T-helper 22 cell (primary cell): ENCODE results near the gene HDAC4.

Source experiments
- DNase-seq: peaks from one replicate; pipeline ENCODE4 v3.0.0-alpha.2; 2020; ENCODE audit warnings: low read depth

The HDAC4 gene

GRCh38 chr2:239236808-239237205, 164.0 kb downstream of the HDAC4 start:
- no peak for DNase-seq

- DNase-seq, result no peak
These were observed 164.6 kb downstream of the HDAC4 start for GRCh38 chr2:239236043-239236807.

GRCh38 chr2:239235311-239235710, 165.5 kb downstream of the HDAC4 start:
- no peak for DNase-seq

GRCh38 chr2:239234191-239235175, 166.3 kb downstream of the HDAC4 start:
- DNase-seq, result no peak

GRCh38 chr2:239233576-239233975, 167.2 kb downstream of the HDAC4 start:
- no peak for DNase-seq

GRCh38 chr2:239232195-239232578, 168.6 kb downstream of the HDAC4 start:
- DNase-seq, result no peak

- no peak for DNase-seq
These were observed 169.3 kb downstream of the HDAC4 start for GRCh38 chr2:239231231-239232194.

- DNase-seq, result no peak
These were observed 170.3 kb downstream of the HDAC4 start for GRCh38 chr2:239230318-239231052.

- DNase-seq, result no peak
These were observed 171.1 kb downstream of the HDAC4 start for GRCh38 chr2:239229545-239230279.

- DNase-seq, result no peak
These were observed 173.0 kb downstream of the HDAC4 start for GRCh38 chr2:239227661-239228371.

- DNase-seq, result no peak
These were observed 173.9 kb downstream of the HDAC4 start for GRCh38 chr2:239226677-239227581.

GRCh38 chr2:239225871-239226561, 174.8 kb downstream of the HDAC4 start:
- no peak for DNase-seq

GRCh38 chr2:239225371-239225851, 175.4 kb downstream of the HDAC4 start:
- no peak for DNase-seq

- no peak for DNase-seq
These were observed 175.9 kb downstream of the HDAC4 start for GRCh38 chr2:239224955-239225354.

- no peak for DNase-seq
These were observed 176.6 kb downstream of the HDAC4 start for GRCh38 chr2:239224199-239224570.

- DNase-seq, result no peak
These were observed 177.3 kb downstream of the HDAC4 start for GRCh38 chr2:239223310-239224198.
